Brain microvascular endothelial cell (primary cell): Measurements from ENCODE around the gene AMN.

Source experiments
- DNase-seq: peaks from one replicate; pipeline ENCODE4 v3.0.0-alpha.2; 2020
- H3K27ac ChIP-seq: fragments of 250-450 bp; sonication (Bioruptor Pico); 2 replicates; pipeline ENCODE4 v1.5.1; 2020; ENCODE audit warnings: mild to moderate bottlenecking, moderate library complexity
- H3K27me3 ChIP-seq: fragments of 250-450 bp; sonication (Bioruptor Pico); replicated peaks from 2 replicates; pipeline ENCODE4 v1.5.1; 2020; ENCODE audit warnings: mild to moderate bottlenecking
- H3K36me3 ChIP-seq: fragments of 250-450 bp; sonication (Bioruptor Pico); replicated peaks from 2 replicates; pipeline ENCODE4 v1.5.1; 2020; ENCODE audit warnings: mild to moderate bottlenecking
- H3K4me3 ChIP-seq: 2 replicates; pipeline ENCODE4 v1.5.1; 2011; ENCODE audit warnings: low read depth, mild to moderate bottlenecking, control low read depth, low read length, moderate library complexity
- in situ Hi-C: cut with HindIII; loops from 2 replicates; pipeline ENCODE4 v1.10.0; 2017; ENCODE audit warnings: low sequenced_read_pairs, low pct_ligation_motif_present
- TF ChIP-seq, protein P1 (sequence below): IDR thresholded peaks from 2 replicates; pipeline ENCODE4 v1.5.1; 2011; ENCODE audit warnings: low read depth, mild to moderate bottlenecking, moderate library complexity, low read length, control low read depth, inconsistent platforms; ENCODE audit errors: missing control alignments

The AMN gene

DNA sequence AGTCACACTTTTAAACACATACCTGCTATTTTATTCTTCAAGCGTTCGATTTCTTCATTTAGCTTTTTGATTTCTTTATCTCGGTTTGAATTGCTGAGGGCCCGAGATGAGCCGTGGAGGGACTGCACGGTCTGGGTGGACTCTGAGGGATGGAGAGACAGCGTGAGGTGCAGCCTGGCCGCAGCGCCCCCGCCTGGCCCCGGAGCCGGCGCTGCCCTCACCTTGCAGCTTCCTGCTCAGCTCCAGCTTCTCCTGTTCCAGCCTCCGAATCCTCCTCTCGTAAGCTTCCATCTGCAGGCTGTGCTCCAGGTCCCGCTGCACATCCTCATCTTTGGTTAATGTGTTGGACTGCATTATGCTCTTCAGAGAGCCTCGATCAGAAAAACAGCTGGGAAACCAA, 53.2 kb downstream of the AMN start:
- TF ChIP-seq, protein P1, sequence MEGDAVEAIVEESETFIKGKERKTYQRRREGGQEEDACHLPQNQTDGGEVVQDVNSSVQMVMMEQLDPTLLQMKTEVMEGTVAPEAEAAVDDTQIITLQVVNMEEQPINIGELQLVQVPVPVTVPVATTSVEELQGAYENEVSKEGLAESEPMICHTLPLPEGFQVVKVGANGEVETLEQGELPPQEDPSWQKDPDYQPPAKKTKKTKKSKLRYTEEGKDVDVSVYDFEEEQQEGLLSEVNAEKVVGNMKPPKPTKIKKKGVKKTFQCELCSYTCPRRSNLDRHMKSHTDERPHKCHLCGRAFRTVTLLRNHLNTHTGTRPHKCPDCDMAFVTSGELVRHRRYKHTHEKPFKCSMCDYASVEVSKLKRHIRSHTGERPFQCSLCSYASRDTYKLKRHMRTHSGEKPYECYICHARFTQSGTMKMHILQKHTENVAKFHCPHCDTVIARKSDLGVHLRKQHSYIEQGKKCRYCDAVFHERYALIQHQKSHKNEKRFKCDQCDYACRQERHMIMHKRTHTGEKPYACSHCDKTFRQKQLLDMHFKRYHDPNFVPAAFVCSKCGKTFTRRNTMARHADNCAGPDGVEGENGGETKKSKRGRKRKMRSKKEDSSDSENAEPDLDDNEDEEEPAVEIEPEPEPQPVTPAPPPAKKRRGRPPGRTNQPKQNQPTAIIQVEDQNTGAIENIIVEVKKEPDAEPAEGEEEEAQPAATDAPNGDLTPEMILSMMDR, result no peak
- in situ Hi-C loops, result no loop called here
- Histone ChIP-seq H3K36me3 (peaks cover 82% of the 10 kb centered on the region), H3K27me3 (no peaks in the 10 kb centered on the region), H3K27ac (no peak overlapping the region), H3K4me3 (no peak overlapping the region)
- DNase-seq, result no peak

DNA sequence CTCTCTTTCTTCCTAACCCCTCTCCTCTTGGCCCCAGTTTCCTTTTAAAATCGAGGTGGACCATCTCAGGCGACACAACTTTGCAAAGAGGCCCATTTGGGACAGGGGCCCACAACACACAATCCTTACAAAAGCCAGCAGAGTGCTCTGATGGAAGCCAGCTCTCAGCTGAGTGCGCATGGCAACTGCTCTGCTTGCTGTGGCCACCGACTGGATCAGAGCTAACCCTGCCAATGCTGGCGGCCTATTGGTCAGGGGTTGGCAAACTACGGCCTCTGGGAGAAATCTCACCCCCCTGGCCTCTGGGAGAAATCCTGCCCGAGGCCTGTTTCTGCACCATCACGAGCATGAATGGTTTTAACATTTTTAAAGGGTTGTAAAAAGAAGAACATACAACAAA, 55.0 kb downstream of the AMN start:
- no peak for DNase-seq
- TF ChIP-seq, protein P1, result no peak
- H3K4me3 ChIP-seq, result no peak overlapping the region
- peaks cover 71% of the 10 kb centered on the region for H3K36me3 ChIP-seq
- no peak overlapping the region for H3K27ac ChIP-seq
- in situ Hi-C loops, result no loop called here
- H3K27me3 ChIP-seq, result no peaks in the 10 kb centered on the region

DNA sequence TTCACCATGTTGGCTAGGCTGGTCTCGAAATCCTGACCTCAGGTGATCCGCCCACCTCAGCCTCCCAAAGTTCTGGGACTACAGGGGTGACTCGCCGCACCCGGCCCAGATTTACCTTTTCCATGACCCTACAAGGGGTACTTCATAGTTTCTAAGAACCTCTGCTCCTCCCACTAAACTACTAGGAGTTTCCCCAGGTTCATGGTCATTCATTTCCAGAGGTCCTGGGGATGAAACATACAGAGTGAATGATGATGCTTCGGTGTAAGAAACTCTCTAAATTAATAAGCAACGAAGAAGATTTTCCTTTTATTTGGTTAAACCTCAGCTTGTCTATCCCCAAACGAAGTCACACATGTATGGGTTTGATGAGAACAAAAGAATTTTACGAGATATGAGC, 56.9 kb downstream of the AMN start:
- Histone ChIP-seq H3K36me3 (peaks cover 57% of the 10 kb centered on the region), H3K4me3 (no peak overlapping the region), H3K27me3 (no peaks in the 10 kb centered on the region), H3K27ac (no peak overlapping the region)
- in situ Hi-C loops, result no loop called here
- DNase-seq, result no peak
- TF ChIP-seq, protein P1, result no peak

DNA sequence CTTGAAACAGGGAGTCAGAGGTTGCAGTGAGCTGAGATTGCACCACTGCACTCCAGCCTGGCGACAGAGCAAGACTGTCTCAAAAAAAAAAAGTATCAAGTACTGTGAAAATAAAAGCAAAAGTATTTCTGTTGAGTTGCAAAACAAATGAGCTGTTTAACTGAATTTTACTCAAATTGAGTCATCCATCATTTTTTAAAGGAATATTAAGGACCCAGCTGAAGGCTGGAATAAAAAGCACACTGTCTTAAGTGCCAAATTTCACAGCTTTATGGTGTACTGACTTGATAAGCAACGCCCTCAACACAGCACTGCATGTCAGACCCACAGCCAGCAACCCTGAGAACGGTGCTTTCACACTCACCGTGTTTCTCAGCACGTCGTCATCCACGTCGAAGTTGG, 57.9 kb downstream of the AMN start:
- Histone ChIP-seq H3K36me3 (peaks cover 49% of the 10 kb centered on the region), H3K27me3 (no peaks in the 10 kb centered on the region), H3K27ac (no peak overlapping the region), H3K4me3 (no peak overlapping the region)
- no peak for DNase-seq
- TF ChIP-seq, protein P1, result no peak
- in situ Hi-C loops, result no loop called here
